HG03025 (cell line): ENCODE results near the gene CDK5RAP1.

ENCODE experiments used
- ATAC-seq: cut with Tn5 transposase; IDR thresholded peaks from one replicate; pipeline ENCODE4 v1.9.1; 2021; ENCODE audit warnings: mild to moderate bottlenecking, moderate library complexity; ENCODE audit not compliant: unreplicated experiment, low FRiP score

The CDK5RAP1 gene

DNA sequence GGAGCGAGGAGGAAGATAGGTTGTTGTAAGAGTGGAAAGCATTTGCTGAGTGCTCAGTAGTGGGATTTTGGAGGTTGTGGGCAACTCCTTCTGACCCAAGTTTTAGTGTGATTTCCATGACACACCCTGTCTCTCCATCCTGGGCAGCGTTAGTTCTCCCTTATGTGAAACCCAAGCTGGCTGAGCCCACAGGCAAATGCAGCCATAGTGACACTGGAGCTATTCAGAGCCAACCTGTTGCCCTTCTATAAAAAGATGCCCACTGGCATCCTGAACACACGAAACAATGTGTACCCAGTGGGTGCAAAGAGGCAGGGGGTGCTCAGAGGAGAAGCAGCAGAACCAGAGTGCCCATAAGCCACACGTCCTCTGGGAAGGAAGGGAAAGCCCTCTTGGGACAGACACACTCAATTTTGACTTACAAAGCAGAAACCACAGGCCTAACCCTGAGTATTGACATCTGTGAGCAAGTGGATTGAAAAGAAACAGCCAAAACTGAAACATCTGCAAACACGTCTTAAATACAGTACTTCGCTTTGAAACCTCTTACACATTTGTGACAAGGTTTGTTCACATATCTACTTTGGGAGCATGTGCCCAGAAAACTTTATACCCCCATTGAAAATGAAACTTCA is 63.7 kb downstream of the CDK5RAP1 start:
- ATAC-seq = no peak

DNA sequence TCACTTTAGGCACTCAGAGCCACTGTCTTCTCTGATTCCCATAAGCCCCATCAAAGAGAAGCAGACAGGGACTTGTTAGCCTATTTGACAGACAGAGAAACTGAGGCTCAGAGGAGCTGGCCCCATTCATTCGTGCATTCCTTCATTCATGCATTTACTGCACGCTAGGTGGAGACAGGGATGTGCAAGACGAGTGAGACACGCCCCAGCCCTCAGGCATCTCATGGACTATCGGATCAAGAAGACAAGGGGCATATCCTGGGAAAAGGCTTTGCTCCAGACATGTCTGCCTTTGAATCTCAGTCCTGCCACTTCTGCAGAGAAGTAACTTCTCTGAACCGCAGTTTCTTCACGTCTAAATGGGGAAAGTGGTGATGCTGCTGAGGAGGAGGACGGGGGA is 64.2 kb downstream of the CDK5RAP1 start:
- no peak for ATAC-seq

DNA sequence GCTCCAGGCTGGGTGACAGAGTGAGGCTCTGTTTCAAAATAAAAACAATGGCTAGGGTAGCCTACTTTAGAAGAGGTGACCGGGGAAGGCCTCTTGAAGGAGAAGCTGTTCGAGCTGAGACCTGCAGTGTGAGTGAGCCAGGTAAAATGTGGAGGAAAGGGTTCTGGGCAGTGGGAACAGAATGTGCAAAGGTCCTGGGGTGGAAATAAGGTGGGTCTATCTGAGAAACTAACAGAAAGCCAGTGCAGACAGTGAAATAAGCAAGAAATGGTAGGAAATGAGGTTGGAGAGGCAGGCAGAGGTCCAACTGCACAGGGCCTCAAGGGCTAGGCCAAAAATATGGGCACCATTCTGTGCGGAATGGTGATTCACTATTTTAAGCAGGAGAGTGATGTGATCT is 64.9 kb downstream of the CDK5RAP1 start:
- ATAC-seq = no peak

DNA sequence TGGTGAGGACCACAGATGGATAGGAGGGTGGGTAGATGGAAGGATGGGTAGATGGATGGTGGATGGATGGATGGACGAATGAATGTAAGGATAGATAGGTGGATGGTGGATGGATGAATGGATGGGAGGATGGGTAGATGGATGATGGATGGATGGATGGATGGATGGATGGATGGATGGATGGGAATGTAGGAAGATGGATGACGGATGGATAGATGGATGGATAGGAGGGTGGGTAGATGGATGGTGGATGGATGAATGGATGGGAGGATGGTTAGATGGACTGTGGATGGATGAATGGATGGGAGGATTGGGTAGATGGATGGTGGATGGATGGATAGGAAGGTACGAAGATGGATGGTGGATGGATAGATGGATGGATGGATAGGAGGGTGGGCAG is 67.2 kb downstream of the CDK5RAP1 start:
- ATAC-seq = no peak

DNA sequence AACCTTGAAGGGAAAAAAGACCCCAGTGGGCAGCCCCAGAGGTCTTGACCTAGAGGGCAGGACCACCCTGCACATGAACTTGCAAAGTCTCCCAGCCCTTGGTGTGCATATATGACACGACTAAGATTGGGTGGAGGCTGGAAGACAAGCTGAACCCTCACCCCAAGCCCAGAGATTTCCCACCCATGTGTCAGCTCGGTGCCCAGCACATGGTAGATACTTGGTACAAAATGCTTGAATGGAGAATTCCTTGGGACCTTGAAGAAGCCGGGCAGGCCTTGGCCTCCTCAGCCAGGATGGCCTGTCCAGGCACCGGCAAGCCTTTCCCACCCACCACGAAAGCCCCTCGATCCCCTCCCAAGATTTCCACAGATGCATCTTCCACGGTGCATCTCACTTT is 67.7 kb downstream of the CDK5RAP1 start:
- no peak for ATAC-seq

DNA sequence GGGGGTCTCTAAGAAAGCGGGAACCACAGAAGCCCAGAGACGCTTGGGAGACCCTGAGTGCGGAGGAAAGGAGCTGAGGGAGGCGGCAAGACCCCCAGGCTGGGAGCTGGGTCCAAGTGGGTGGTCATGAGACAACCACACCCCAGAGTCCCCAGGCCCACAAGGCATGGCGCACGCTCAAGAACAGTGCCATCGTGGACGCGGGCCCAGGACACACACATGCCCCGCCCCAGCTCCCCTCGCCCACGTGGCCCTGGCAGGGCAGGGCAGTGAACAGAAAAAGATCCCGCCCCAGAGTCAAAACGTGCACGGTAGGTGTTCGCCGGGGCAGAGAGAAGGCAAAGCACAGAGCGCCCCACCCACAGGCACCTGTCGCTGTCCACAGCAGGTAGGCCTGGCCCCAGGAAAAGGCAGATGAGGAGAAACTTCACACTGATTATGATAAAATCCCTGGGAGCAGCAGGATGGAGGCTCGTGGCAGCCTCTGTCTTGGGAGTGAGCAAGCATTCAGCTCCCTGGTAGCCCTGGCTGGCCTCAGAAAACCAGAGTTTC is 68.3 kb downstream of the CDK5RAP1 start:
- no peak for ATAC-seq

DNA sequence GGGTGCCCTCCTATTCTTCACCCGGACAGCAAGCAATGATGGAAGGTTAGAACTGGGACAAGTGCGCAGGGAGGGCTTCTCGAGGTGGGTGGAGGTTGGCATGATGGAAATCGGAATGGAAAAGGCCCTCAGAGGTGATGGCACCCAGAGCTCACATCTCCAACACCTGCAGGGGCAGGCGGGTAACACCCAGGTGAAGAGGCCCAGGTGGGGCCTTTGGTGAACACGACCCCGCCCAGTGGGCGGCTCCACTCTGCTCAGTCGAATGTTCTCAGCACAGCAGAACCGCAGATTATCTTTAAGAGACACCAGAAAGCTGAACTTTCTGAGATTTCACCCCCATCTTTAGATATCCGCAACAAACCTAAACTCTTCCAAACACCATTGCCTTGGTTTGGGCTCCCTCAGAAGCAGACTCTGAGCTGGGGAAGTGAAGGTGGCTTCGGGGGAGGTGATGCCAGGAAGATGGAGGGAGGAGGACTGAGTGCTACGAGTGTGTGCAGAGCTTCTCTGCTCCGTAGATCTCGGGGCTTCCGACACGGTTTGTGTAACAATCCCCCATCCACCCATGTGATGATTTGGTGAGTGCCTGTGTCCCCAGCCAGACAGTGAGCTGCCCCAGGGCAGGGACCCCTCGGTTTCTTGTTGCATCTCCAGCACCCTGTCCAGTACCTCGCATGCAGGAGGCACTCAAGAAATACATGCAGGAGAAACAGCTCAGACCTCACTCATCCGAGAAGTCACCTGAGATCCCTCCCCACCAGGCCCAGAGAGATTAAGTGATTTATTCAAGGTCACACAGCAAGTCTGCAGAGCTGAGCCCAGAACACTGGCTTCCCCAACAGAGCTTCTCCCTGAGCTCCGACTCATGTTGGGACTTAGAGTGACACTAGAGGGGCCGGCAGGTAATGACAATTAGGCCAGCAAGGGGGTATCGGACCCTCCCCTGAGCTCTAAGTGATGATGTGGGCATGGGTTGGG is 72.9 kb downstream of the CDK5RAP1 start:
- ATAC-seq = no peak

DNA sequence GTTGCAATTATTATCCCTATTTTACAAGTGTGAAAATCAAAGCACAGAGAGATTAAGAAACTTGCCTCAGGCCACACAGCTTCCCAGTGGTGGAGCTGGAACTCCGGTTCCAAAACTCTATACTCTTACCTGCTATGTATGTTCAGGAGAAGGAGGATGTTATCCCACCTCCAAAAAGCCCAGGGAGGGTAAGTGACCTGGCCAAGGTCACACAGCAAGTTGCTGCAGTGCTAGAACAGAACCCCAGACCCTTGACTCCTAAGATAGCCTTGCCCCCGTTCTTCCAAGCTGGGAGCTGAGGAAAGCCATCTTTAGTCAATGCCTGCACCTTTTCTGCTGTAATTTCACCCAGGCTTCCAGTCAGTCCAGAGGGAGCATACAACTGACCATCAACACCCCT is 76.0 kb downstream of the CDK5RAP1 start:
- ATAC-seq = no peak

DNA sequence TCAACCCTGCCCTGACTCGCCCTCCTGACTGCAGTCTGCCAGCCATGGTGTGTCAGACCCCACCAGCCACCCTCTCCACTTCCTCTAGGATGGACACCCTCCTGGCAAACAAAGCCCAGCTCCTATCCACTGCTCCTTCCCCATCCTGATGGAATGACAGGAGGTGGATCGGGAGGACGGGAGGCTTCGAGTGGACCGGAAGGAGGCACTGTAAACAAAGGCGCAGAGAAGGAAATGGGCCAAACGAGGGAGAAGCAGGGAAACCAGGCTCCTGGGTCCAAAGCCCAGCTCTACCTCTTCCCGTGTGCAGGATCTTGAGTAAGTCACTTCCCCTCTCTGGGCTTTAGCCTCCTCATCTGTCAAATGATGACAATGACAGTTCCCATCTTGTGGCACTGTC is 78.1 kb downstream of the CDK5RAP1 start:
- ATAC-seq = no peak

DNA sequence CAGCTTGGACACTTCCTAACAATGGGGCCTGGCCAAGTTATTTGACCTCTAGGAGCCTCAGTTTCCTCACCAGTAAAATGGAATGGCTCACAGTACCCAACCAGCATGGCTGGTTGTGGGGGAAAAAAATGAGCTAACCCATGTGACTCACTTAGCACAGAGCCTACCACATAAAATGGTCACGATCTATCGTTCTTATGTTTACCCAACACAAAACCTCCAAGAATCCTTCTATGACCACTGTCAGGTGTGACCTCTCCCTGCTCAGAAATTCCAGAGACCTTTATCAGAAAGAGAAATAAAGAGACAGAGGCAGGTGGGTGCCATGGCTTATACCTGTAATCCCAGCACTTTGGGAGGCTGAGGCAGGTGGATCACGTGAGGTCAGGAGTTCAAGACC is 78.9 kb downstream of the CDK5RAP1 start:
- no peak for ATAC-seq

DNA sequence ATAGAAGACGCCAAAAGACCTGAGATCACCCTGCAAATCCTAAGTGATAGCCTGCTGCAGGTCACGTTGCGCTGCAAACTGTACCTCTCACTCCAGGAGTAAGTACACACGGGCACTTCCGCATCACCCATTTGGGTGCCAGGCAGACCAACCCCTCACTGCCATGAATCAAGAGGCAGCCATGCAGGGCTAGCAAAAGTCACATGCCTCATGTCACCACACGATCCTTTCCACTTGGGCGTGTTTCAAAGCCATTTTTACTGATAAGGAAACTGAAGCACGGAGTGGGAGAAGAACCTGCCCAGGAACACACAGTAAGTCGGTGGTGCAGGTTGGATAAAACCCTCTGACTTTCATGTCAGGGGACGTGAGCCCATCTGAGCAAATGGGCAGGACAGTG is 81.3 kb downstream of the CDK5RAP1 start:
- no peak for ATAC-seq

DNA sequence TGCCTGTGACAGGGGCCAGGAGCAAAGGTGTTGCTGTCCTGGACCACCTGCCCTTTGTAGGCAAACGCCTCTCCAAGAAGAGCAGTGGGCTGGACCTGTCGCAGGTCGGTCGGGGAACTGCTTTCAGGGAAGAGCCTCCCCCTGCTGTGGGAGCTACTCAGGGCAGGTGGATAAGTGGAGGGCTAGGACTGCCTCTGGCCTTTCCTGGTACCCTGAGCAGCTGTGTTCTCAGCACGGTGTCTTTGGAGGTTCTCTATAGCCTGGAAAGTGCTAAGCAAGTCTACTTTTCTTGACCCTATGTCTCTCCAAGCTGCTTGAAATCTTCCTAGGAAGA is 83.3 kb downstream of the CDK5RAP1 start:
- no peak for ATAC-seq

DNA sequence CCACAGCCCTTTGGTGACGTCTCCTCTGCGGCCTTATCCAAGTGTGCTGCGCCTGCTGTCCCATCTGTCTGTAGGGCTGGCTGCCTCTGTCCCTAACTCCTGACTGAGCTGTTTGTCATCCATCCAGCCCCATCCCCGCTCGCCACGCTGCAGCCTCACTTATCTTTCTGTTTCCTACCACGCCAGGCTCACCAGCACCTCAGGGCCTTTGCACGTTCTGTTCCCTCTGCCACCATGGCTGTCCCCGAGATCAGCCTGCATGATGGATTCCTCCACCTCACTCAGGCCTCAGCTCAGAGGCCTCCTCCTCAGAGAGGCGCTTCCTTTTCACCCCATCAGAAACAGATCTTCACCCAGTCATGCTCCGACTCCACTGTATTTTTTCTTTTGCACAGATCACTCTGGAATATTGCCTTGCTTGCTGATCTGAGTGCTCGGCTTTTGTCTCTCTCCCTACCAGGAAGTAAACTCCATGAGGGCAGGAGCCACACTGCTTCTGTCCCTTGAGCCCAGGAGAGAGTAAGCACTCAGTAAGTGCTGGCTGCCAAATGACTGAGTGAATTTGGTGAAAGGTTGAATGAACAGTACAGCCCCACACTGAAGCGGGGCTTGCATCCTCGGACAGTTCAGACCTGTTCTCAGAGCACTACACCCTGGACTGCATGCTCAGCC is 83.8 kb downstream of the CDK5RAP1 start:
- no peak for ATAC-seq

DNA sequence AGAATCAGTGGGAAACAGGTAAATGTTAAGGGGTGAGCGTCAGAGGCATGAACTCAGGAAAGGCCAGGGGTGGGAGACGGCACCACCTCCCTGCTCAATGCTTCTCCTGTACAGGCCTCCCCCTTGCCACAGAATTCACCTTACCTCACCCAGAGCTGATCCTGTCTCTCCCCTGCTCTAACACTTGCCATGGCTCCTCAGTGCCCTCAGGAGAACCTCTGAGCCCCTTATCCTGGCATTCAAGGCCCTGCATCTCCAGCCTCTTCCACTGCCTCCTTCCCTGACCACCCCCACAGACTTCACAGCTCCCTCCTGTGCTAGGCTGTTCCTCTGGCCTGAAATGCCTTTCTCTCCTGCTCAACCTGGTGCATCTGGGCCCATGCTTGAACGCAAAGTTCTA is 84.4 kb downstream of the CDK5RAP1 start:
- ATAC-seq = no peak

DNA sequence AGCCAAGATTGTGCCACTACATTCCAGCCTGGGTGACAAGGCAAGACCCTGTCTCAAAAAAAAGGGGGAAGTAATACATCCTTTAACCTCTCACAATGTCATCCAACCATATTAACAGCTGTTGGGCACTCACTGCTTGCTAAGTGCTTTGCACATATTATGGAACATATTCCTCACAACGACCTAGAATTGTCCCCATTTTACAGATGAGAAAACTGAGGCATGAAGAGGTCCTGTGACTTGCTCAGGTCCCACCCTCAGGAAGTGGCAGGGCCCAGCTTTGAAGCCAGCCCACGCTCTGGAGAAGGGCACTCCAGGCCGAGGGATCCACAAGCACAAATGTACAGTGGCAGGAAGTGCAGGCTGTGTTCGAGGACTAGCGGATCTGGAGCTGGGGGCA is 85.0 kb downstream of the CDK5RAP1 start:
- ATAC-seq = no peak

DNA sequence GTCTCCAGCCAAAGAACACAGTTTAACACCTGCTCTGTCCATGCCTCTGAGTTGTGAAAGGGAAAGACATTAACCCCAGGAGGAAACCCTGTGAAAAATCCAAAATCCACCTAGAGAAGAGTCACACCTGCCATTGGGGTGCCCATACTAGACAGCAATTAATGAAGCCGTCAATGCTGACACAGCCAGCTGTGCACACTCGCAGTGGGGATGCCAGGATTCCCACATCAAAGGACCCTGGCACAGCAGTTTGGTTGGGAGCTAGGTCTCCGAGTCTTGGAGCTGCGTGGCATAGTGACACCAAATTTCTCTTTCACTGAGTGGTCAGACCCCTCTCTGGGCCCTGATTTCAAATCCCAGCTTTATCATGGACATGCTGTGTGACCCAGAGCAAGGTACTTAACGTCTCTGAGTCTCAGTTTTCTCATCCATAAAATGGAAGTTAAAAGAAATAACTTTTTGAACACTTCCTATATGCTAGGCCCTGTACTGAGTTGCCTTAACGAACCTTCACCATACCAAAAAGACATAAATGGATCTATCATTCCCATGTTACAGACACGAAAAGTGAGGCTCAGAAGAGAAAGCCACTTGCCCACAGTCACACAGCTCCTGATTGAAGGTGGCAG is 87.5 kb downstream of the CDK5RAP1 start:
- no peak for ATAC-seq

DNA sequence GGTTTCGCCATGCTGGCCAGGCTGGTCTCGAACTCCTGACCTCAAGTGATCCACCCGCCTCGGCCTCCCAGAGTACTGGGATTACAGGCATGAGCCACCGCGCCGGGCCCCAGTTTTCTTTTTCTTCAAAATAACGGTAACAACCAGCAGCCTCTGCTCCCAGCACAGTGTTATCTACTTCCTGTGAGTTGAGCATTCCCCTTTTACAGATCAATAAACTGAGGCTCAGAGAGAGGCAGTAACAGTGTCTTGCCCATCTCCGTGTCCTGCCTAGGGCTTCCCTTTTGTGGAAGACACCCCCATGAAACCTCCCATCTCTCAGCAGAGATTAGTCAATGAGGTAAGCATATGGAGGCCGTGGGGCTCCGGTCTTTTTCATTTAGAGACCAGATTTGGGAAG is 88.7 kb downstream of the CDK5RAP1 start:
- ATAC-seq = no peak

DNA sequence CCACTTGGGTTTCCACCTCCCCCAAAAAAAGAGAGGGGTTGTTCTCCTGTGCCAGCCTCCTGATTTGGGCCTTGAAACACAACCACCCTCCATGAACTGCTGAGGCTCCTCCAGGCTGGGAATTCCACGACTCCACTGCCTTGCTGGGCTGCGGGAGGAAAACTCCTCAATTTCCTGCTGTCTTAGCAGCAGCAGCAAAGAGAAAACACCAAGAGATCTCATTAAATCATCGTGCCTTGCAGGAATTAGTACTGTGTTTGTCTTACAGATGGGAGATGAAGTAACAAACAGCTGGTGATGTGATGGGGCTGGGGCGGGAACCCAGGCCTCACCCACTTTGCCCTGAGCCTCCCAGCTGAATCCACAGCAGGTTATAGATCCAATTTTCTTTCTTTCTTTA is 89.3 kb downstream of the CDK5RAP1 start:
- ATAC-seq = no peak

DNA sequence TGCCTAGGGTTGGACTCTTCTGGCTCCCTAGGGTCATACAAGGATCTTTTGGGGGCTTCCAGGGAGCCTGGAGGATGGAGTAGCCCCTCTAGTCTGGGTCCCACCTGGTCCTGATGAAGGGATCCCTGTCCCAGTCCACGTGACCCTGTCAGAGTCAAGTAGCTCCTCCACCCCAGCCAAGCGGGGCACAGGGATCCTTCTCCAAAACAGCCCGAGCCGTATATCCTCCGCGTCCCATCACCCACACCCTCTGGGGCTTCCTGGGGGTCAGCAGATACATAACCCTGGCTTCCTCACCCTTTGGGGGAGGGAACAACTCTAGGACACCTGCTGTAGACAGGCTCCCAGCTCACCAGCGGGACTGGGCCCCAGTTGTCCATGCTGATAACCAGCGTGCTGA is 90.3 kb downstream of the CDK5RAP1 start:
- ATAC-seq = no peak

DNA sequence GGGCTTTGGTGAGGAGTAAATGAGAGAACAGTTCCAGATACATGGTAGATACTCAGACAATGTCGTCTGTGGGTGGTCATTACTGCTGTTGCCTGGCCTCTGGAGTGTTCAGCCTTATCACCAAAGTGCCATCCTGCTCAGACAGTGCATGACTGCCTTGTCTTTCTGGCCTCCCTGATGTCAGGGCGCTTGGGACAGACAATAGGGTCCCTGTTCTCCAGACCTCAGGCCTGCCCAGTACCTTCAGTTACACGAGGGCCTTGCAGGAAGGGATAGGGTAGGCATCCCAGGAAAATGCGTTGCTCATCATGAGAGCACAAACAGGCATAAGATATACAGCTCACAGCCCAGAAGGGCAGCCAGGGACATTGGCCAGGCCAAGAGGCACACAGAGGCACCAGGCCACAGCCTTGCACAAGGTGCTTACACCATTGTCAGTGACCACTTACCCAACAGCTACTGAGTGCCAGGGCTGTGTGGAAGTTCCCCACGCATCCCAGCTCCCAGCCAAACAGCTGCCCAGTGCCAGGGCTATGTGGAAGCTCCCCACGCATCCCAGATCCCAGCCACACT is 90.9 kb downstream of the CDK5RAP1 start:
- no peak for ATAC-seq
